Endothelial cell of coronary artery (primary cell): ENCODE measurements around the gene LYZL4. TPM values are rescaled to one million over a fixed set of nuclear protein-coding genes. Genes with fewer than 3 reads are reported as not detected.

ENCODE experiments used
- total RNA-seq: library from RNA; depleted of rRNA; stranded (reverse); fragments of >200 nt; gene quantifications from 2 replicates; pipeline ENCODE4 v1.2.3, GENCODE V29; 2014

The LYZL4 gene
- total RNA-seq, result 0.18 TPM in 1 of 2 replicates, not detected in the other

GRCh38 chr3:42410370-42411131 is at the start of gene LYZL4:
Gene LYZL4 (minus strand): TSS chr3:42410610. CDS start chr3:42407251, 3,359 bp downstream.

Other genes starting within 250 kb of the LYZL4 start
- gene CCK, start 144.4 kb downstream of the LYZL4 start, total RNA-seq, result not detected in 2 replicates
- gene VIPR1, start 92.0 kb upstream of the LYZL4 start, total RNA-seq, result 0.36 and 1.8 TPM in 2 replicates
- 56.2 and 58.3 TPM in 2 replicates for gene SEC22C, start 171.4 kb upstream of the LYZL4 start, total RNA-seq
- 26.5 and 38.3 TPM in 2 replicates for gene SS18L2, start 180.2 kb upstream of the LYZL4 start, total RNA-seq
- gene NKTR, start 190.1 kb upstream of the LYZL4 start, total RNA-seq, result 50.3 and 63.1 TPM in 2 replicates
- gene ZBTB47, start 243.1 kb upstream of the LYZL4 start, total RNA-seq, result 16.2 and 28.0 TPM in 2 replicates